OCI-LY7 (cell line): ENCODE results near the gene MAZ.

Source experiments
- CTCF ChIP-seq: fragments of 200-600 bp; sonication (generic); conservative IDR thresholded peaks from 2 replicates; pipeline ENCODE4 v1.5.1; 2014; ENCODE audit warnings: mild to moderate bottlenecking, antibody characterized with exemption, low read length, moderate library complexity, mixed read lengths
- EZH2phosphoT487 ChIP-seq: fragments of 200-600 bp; sonication (generic); IDR thresholded peaks from 2 replicates; pipeline ENCODE4 v1.6.1; 2018; ENCODE audit warnings: low read depth, borderline replicate concordance, mild to moderate bottlenecking, mixed run types, antibody characterized with exemption, low read length, moderate library complexity, mixed read lengths

GRCh38 chr16:29806641-29807425 is 504 bp downstream of the MAZ start:
- TF ChIP-seq CTCF, result no peak
- no peak for TF ChIP-seq EZH2phosphoT487
